ENCODE measurements around the gene CTNNAL1.
"Not testable (repeated sequence)": the region's sequence is repeated elsewhere in the genome, so short reads cannot be mapped to it uniquely, and the experiment has no call there.

CTNNAL1 gene

DNA sequence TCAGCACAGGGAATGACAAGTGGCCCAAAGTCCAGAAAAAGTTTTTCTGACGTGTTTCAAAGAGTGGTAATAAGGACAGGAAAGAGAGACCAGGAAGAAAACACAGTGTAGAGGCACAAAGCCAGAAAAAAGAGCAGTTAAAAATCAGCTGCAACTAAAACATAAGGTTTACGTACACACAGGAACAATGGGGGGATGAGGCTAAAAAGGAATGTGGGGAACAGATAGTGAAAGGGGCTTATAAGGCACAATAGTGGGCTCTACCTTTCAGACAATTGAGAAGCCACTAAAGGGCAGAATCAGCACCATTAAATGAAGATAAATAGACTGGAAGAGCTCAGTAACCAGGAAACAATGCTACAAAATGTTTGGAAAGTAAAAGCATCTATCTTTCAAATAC lies 84.9 kb downstream of the CTNNAL1 start:
- no peak for DNase-seq (ENCODE audit: low spot score)

DNA sequence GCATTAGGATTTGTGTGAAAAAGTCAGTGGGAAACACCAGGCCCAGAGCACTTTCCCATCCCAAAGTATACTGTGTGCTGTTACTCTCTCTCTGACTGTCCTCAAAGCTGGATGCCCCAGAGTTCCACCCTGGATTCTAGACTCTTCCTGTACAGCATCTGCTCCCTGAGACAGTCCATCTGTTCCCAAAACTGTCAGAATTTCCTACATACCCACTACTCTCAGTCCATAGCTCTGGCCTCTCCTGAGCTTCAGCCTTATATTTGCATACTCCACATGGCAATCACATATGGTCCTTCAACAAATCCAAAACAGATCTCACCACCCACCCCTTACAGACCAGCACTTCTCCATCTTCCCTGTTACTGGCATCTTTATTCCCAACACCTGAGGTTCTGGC lies 88.8 kb downstream of the CTNNAL1 start:
- no peak for DNase-seq (ENCODE audit: low spot score)

DNA sequence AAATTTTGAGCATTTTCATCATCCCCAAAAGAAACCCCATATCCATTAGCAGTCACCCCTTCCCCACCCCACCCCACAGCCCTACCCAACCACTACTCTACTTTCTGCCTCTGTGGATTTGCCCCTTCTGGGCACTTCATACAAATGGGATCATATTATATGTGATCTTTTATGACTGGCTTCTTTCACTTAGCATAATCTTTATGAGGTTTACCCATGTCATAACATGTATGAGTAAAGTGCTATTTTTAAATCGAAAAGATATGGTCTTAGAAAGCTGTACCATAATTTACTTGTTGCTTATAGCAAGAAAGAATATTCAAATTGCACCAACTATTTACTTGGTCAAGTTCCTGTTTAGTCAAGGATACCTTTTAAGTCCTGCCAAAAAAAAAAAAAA lies 92.1 kb downstream of the CTNNAL1 start:
- no peak for DNase-seq (ENCODE audit: low spot score)

- not testable (repeated sequence) for DNase-seq (ENCODE audit: low spot score)
Measured at GRCh38 chr9:108920401-108920800, 92.9 kb downstream of the CTNNAL1 start.

DNA sequence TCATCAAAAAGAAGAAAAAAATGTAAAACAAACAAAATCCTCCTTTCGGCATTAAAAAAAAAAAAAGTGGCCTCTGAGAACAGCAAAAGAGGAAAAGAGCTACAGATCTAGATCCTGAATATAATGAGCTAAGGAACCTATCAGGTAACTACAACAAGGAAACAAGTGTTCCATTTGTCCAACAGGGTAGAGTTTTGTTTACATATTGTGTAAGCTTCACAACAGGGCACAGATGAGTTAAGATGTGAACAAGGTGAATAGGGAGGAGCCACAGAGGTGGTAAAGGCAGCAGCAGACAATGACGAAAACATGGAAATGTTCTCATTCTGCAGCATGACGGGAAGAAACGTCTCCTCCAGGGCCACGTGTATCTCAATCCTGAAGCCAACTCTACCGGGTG lies 93.8 kb downstream of the CTNNAL1 start:
- no peak for DNase-seq (ENCODE audit: low spot score)

DNA sequence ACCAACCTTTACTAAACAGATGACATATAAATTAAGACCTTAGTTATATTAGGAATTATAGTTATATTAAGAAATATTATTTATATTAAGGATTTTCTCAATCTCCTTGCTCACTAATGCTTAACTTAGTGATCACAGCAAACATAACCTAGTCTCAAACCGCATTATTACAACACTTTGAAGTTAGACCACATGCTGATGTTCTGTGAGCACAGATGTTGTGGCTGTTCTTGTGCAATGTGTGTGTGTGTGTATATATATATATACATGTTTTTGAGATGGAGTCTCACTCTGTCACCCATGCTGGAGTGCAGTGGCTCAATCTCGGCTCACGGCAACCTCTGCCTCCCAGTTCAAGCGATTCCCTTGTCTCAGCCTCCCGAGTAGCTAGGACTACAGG lies 99.9 kb downstream of the CTNNAL1 start:
- no peak for DNase-seq (ENCODE audit: low spot score)

- DNase-seq (ENCODE audit: low spot score): no peak
Measured at GRCh38 chr9:108911820-108912219, 101.5 kb downstream of the CTNNAL1 start.

DNA sequence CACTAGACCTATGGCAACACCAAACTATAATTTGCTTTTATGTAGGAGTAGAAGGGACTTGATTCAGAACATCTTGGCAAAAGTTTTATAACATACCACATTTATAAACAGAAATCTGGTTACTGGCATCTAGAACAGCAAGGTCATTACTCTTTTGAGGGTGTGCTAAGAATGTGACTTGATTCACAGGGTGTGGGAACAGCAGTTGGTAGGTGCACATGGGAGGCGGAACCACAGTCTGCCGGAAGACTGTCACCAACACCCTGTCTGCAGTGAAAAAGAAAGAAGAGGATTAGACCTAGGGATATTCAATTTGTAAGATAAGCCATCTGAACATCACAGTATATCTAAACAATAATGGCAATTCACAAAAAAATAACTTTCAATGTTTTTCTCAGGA lies 102.4 kb downstream of the CTNNAL1 start:
- DNase-seq (ENCODE audit: low spot score): no peak

DNA sequence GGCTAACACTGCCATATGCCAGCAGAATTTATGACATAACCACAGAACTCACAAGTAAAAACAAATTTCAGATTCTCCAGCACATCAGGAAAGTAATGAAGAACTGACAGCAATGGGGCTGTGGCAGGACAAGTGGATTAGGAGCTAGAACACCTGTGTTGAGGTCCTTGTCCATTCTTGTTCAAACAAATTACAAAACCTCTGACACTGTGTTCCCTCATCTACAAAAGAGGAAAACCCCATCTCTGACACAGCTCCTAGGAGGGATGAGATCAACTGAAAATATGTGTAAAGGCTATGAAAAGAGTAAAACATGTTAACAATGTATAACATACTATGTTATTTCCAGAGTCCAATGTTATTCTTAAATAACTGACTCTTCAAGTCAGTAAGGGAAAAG lies 102.9 kb downstream of the CTNNAL1 start:
- DNase-seq (ENCODE audit: low spot score): no peak

DNA sequence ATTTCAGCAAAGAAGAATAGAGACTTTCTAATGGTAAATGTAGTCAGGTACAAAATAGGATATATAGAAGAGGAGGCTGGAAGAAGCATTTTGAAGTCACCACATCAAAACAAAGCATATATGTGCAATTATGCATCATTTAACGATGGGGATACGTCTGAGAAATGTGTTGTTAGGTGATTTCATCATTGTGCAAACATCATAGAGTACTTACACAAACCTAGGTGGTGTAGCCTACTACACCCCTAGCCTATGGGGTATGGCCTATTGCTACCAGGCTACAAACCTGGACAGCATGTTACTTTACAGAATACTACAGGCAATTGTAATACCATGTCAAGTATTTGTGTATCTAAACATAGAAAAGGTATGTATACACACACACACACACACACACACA lies 107.8 kb downstream of the CTNNAL1 start:
- no peak for DNase-seq (ENCODE audit: low spot score)

DNA sequence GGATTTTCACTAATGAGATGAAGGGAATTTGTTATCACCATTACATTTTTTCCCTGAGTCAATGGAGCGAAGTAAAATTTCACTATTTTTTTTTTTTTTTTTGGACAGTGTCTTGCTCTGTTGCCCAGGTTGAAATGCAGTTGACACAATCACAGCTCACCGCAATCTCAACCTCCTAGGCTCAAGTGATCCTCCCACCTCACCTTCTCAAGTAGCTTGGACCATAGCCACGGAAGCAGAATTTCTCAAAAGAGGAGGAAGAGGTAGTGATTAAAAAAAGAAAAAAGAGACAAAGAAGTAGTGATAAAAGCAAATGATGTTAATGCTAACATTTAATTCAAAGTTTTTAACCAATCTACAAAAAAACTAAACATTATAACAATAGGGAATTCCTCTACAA lies 109.1 kb downstream of the CTNNAL1 start:
- no peak for DNase-seq (ENCODE audit: low spot score)

- no peak for DNase-seq (ENCODE audit: low spot score)
Measured at GRCh38 chr9:108903420-108904103, 109.7 kb downstream of the CTNNAL1 start.

DNA sequence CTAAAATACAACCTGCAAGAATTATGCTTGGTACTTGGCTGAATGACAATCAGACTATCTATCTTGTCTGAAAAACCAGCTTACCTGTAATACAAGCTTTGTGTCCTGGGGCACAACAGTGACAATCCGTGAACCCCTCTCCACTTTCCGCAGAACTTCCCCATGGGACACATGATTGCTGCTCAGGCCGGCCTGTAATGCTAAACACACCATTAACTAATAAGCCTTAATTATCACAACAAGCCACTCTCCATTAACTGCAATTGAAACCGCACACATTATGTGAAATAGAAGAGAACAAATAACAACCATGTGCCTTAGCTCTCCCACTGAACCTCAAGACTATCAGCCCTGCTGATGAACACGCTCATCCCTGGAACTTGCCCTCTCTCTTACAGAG lies 113.1 kb downstream of the CTNNAL1 start:
- DNase-seq (ENCODE audit: low spot score): no peak

- DNase-seq (ENCODE audit: low spot score): not testable (repeated sequence)
Measured at GRCh38 chr9:108899023-108899695, 114.1 kb downstream of the CTNNAL1 start.

- DNase-seq (ENCODE audit: low spot score): no peak
Measured at GRCh38 chr9:108897324-108898096, 115.8 kb downstream of the CTNNAL1 start.

- DNase-seq (ENCODE audit: low spot score): no peak
Measured at GRCh38 chr9:108894225-108894997, 118.9 kb downstream of the CTNNAL1 start.

Measured in SW480 (cell line).